Right lobe of liver (tissue), 6 donors: Measurements from ENCODE around the gene DISP3. TPM values are rescaled to one million over a fixed set of nuclear protein-coding genes. Genes with fewer than 3 reads are reported as not detected.

Experiments
- ATAC-seq, 4 donors: fragments of 200-7000 bp; cut with Tn5 transposase; one replicate each; pipeline ENCODE4 v1.9.1; 2020; ENCODE audit warnings: mild to moderate bottlenecking in 4 of 4, moderate library complexity in 4 of 4
- DNase-seq, 3 donors: peaks; one replicate each; pipeline ENCODE4 v3.0.0-alpha.2; 2020
- H3K27ac ChIP-seq, 3 donors: fragments of 200-600 bp; one replicate each; pipeline ENCODE4 v1.8.0; 2022
- H3K27me3 ChIP-seq, 2 donors: fragments of 200-600 bp; one replicate each; pipeline ENCODE4 v1.8.0; 2022
- H3K36me3 ChIP-seq, 4 donors: fragments of 200-600 bp; sonication (generic) in 1 of 4; one replicate each; pipeline versions ENCODE4 v1.5.1 to v1.8.0; 2017 to 2022; ENCODE audit warnings: control low read depth in 1 of 4
- H3K4me1 ChIP-seq, 4 donors: fragments of 200-600 bp; sonication (generic) in 1 of 4; one replicate each; pipeline versions ENCODE4 v1.5.1 to v1.8.0; 2017 to 2022; ENCODE audit warnings: control low read depth in 1 of 4
- H3K4me3 ChIP-seq, 3 donors: fragments of 200-600 bp; one replicate each; pipeline ENCODE4 v1.8.0; 2022
- H3K9me3 ChIP-seq, 4 donors: fragments of 200-600 bp; sonication (generic) in 1 of 4; one replicate each; pipeline versions ENCODE4 v1.5.1 to v1.8.0; 2017 to 2022; ENCODE audit warnings: control low read depth in 1 of 4
- POLR2A ChIP-seq: fragments of 450-650 bp; IDR thresholded peaks from one replicate; pipeline ENCODE4 v1.6.1; 2017; ENCODE audit warnings: antibody characterized with exemption, mild to moderate bottlenecking
- WGBS: methylation state at CpG from one replicate; pipeline ENCODE4 v1.1.6; 2018; ENCODE audit warnings: low coverage, low lambda C conversion rate; ENCODE audit not compliant: insufficient coverage; ENCODE audit errors: missing lambda C conversion rate; 5-methylcytosine and 5-hydroxymethylcytosine counted together
- intact Hi-C, 2 donors: fragments of 100-400 bp; cut with DNase I; formaldehyde crosslinking; loops; one replicate each; pipeline versions ENCODE4 v1.11.2 to v1.14.1; 2022
- total RNA-seq, 6 experiments: library from RNA; depleted of rRNA in 2 of 6; stranded (reverse); fragments of >200 nt in 2 of 6; fragmentation: NEBNext Ultra II Directional in 3 of 6; extraction: Animal tissue kit (Norgen Biotek cat#: 25700) in 3 of 6; gene quantifications; one replicate each; pipeline versions ENCODE4 v1.1.0 to v1.2.4, GENCODE V29; 2016 to 2023
- TF ChIP-seq, protein P1 (sequence below), 4 donors: fragments of 200-600 bp in 3 of 4; fragments of 450-650 bp in 1 of 4; IDR thresholded peaks; one replicate each; pipeline versions ENCODE4 v1.5.1 to v1.8.0; 2016 to 2022; ENCODE audit warnings: antibody characterized with exemption in 4 of 4, mild to moderate bottlenecking in 2 of 4
- donor health status: DM: no; HTN: yes; CAD: no.
- donor health status: DM: no; HTN: no; CAD: no.
- donor health status: DM: no; HTN: no; CAD: no.
- donor health status: DM: no; HTN: yes; CAD: no.
- donor health status: DM: no; HTN: yes; CAD: no.

The DISP3 gene
- total RNA-seq, 6 experiments from 2014 or later, result 0.06 TPM; not detected in 5

DNA sequence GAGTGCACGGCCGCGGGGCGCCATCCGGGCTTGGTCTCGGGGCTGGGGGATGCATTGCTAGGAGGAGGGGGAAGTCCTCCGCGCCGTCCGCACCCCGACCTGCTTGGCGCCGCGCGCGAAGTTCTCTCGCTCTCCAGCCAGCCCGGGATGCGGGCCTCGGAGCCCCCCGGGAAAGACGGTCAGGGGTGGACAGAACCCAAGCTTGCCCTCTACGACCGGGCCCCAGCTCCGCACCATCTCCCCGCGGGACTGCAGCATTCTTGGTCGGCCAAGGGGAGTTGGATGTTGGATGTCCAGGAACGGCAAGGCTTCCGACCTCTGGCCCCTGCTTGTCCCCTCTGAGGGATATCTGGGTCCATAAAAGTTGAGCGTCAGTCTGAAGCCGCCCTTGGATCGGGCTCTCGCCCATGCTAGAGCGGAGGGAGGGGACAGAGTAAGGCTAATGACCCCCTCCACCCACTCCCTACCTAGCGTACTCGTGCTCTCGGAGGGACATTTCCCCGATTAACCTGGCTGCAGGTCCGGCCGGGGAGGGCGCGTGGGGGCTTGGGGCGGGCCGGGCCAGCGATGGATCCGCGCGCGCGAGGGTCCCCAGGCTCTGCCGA lies 522 bp downstream of the DISP3 start:
- H3K36me3 ChIP-seq, result no peaks in the 10 kb centered on the region
- TF ChIP-seq, protein P1, sequence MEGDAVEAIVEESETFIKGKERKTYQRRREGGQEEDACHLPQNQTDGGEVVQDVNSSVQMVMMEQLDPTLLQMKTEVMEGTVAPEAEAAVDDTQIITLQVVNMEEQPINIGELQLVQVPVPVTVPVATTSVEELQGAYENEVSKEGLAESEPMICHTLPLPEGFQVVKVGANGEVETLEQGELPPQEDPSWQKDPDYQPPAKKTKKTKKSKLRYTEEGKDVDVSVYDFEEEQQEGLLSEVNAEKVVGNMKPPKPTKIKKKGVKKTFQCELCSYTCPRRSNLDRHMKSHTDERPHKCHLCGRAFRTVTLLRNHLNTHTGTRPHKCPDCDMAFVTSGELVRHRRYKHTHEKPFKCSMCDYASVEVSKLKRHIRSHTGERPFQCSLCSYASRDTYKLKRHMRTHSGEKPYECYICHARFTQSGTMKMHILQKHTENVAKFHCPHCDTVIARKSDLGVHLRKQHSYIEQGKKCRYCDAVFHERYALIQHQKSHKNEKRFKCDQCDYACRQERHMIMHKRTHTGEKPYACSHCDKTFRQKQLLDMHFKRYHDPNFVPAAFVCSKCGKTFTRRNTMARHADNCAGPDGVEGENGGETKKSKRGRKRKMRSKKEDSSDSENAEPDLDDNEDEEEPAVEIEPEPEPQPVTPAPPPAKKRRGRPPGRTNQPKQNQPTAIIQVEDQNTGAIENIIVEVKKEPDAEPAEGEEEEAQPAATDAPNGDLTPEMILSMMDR (IDR thresholded peaks at IDR 0.05), result no peak
- no peak for TF ChIP-seq POLR2A
- peaks cover 0 to 28% of the 10 kb centered on the region in 2 donors for H3K27me3 ChIP-seq
- no peak overlapping the region for H3K27ac ChIP-seq
- peak overlapping the region; percentile 36 to 45 (median 37) for H3K4me3 ChIP-seq
- intact Hi-C loops, result no loop called here
- no CpG with 5 or more reads among the region's 52 CpGs for WGBS
- peaks cover 0 to 11% (median 0%) of the 10 kb centered on the region in 4 donors for H3K4me1 ChIP-seq
- H3K9me3 ChIP-seq, result no peaks in the 10 kb centered on the region
- DNase-seq, result no peak
- no peak for ATAC-seq

DNA sequence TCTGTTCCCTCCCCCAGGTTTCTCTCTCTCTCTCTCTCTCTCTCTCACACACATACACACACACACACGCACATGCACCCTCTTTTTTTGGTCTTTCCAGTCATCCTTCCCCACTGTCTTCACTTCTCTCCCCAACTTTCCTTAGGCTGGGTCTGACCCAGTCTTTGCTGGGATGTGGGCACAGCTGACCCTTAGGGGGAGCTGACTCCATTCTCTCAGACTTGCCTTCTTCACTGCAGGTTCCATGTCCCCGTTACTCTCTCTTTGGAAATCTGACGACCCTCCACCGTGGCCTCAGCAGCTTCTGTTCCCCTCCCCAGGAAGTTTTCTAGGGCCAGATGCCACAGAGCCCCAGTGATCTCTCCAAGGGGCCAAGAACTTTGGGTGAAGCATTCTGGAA lies 2.1 kb downstream of the DISP3 start:
- peaks cover 0 to 11% (median 0%) of the 10 kb centered on the region in 4 donors for H3K4me1 ChIP-seq
- 24% methylated on average over 4 of the region's 4 CpGs for WGBS

DNA sequence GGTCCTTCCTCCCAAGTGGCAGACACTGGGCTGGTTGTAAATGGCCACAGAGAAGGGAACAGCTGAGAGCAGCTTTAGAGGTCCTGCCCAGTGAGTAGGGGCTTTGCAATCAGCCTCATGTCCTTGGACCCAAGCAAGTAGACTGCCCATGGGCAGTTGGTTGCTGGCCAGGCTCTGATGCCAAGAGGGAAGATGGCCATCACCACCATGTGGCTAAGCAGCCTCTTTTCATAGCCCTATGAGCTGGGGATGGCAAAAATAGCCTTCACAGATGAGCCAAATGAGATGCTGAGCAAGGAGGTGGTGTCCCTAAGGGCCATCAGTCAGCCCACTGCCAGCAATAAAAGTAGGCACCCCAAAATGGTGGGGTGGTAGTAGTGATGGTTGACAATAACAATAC lies 3.2 kb downstream of the DISP3 start:
- no peak for ATAC-seq
- TF ChIP-seq, protein P1 (IDR thresholded peaks at IDR 0.05), result no peak
- no peak for TF ChIP-seq POLR2A

More for the DNA sequence above, 2.1 kb downstream of the DISP3 start:
- Histone ChIP-seq H3K36me3 (no peaks in the 10 kb centered on the region), H3K9me3 (no peaks in the 10 kb centered on the region), H3K4me3 (no peak overlapping the region), H3K27ac (no peak overlapping the region), H3K27me3 (peaks cover 0 to 28% of the 10 kb centered on the region in 2 donors)
- no peak for TF ChIP-seq POLR2A
- intact Hi-C loops, result no loop called here
- ATAC-seq (no peak), DNase-seq (no peak)

DNA sequence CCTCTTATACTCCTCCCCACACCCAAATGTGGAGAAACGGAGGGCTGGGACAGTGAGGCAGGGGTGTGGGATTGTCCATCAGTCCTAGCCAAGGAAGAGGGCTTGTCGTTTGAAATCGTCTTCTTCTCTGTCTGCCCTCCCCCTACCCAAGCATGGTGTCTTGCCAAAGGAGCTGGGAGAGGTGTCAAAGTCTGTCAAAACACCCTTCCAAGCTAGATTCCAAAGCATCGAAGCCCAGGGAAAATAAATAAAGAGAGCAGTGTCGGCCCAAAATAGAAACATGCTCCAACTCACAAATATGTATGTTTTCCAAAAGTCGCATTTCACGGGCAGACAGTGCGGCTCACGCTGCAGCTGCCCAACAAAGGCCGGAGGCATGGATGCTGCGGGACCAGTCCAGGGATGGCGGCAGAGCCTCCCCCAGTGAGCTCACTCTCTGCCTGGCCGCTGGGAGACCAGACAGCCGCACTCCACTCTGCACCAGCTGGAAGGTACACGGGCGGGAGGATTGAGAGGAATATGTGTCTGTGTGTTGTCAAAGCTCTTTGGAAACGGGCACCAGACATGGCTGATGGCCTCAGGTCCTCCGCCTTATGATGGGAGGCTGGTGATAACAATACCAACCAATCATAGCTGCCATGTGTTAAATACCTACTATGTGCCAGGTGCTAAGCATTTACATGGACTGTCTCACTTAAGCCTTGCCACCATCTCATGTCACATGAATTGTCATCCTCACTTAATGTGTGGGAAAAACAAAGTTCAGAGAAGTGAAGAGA lies 3.9 kb downstream of the DISP3 start:
- DNase-seq, result no peak

More for the DNA sequence above, 3.2 kb downstream of the DISP3 start:
- no peak for DNase-seq
- Histone ChIP-seq H3K4me3 (no peak overlapping the region), H3K27ac (no peak overlapping the region), H3K36me3 (no peaks in the 10 kb centered on the region), H3K27me3 (peaks cover 0 to 28% of the 10 kb centered on the region in 2 donors), H3K4me1 (peaks cover 0 to 11% (median 0%) of the 10 kb centered on the region in 4 donors), H3K9me3 (no peaks in the 10 kb centered on the region)
- intact Hi-C loops, result no loop called here

More for the DNA sequence above, 3.9 kb downstream of the DISP3 start:
- Histone ChIP-seq H3K27me3 (peaks cover 0 to 28% of the 10 kb centered on the region in 2 donors), H3K27ac (no peak overlapping the region), H3K9me3 (no peaks in the 10 kb centered on the region), H3K36me3 (no peaks in the 10 kb centered on the region), H3K4me3 (no peak overlapping the region), H3K4me1 (peaks cover 0 to 11% (median 0%) of the 10 kb centered on the region in 4 donors)
- ATAC-seq, result no peak
- intact Hi-C loops, result no loop called here
- 41% methylated on average over 7 of the region's 18 CpGs for WGBS
- TF ChIP-seq, protein P1 (IDR thresholded peaks at IDR 0.05), result no peak
- TF ChIP-seq POLR2A, result no peak
